Measurements from ENCODE around the gene PHACTR3.
A peak's percentile ranks its signal among the peaks of the same experiment; 100 is the strongest.

PHACTR3 gene

DNA sequence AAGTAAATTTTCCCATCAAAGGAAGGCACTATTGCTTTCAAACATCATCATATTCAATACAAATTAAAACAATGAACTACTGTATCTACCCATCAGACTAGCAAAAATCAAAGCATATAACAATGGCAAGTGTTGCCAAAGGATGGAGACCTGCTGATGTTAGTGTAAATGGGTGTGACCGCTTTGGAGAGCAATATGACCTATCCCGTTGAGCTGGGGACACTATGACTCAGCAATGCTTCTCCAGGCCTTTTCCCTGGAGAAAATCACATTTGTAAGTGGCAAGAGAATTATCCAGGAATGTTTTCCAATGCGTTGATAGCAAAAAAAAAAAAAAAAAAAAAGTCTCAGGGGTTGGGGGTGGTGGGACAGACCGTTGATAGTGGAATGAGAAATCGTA lies 46.1 kb downstream of the PHACTR3 start:
- no peak for DNase-seq

GRCh38 chr20:59652381-59652780 lies 48.0 kb downstream of the PHACTR3 start:
- DNase-seq: no peak

- DNase-seq: no peak
Observed at GRCh38 chr20:59656417-59656816, 52.1 kb downstream of the PHACTR3 start.

DNA sequence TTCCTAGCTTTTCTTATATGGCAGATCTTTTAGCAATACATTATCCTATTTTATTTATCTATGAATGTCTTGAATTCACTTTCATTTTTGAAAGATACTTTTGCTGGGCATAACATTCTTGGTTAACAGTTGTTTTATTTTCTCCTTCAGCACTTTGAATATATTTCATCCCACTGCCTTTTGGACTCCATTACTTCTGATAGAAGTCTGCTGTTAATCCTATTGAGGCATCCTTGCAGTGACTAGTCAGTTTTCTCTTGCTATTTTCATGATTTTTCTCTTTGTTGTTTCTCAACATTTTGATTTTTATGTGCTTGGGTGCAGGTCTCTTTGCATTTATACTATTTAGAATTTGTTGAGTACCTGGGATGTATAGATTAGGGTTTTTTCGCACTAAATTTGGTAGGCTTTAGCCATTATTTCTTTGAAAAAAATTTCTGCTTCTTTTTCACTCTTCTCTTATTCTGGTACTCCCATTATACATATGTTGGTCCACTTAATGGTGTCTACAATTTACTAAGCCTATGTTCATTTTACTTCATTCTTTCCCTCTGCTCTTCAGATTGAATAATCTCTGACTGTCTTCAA lies 53.2 kb downstream of the PHACTR3 start:
- DNase-seq: no peak

- DNase-seq: no peak
Observed at GRCh38 chr20:59660471-59660870, 56.1 kb downstream of the PHACTR3 start.

- no peak for DNase-seq
Observed at GRCh38 chr20:59661153-59661552, 56.8 kb downstream of the PHACTR3 start.

DNA sequence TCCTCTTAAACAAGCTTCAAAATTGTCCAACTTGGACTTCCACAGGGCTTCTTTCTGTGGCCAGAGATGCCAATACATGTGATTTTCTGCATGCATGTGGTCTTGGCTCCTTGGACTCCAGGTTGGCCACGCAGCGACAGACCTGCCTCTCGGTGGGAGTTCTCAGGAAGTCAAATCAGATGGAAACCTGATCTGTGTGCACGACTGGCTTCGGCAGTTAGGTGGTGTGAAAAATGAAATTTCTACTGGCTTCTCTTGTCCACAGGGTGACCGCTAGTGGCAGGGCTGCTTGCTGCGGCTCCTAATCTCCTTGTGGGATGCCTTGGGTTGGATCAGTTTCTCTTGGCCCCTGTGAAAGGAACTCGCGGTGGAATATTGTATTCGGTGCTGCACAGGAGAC lies 57.3 kb downstream of the PHACTR3 start:
- DNase-seq: peak; percentile 48 to 55

DNA sequence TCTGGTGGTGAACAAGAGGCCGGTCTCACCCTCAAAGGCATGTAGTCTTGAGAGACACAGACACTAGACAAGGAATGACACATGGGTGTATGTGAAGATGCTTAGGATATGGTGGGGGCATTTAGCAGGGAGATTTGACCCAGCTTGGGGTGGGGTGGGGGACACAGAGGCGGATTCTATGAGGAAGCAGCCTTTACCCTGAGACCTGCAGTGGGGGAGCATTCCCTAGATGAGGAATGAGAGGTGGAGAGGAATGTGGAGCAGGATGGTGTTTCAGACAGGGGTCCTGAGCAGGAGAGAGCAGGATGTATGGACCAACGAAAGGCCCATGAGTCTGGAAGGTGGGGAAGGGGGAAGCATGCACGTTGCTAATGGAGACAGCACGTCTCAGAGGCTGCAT lies 57.8 kb downstream of the PHACTR3 start:
- no peak for DNase-seq

DNA sequence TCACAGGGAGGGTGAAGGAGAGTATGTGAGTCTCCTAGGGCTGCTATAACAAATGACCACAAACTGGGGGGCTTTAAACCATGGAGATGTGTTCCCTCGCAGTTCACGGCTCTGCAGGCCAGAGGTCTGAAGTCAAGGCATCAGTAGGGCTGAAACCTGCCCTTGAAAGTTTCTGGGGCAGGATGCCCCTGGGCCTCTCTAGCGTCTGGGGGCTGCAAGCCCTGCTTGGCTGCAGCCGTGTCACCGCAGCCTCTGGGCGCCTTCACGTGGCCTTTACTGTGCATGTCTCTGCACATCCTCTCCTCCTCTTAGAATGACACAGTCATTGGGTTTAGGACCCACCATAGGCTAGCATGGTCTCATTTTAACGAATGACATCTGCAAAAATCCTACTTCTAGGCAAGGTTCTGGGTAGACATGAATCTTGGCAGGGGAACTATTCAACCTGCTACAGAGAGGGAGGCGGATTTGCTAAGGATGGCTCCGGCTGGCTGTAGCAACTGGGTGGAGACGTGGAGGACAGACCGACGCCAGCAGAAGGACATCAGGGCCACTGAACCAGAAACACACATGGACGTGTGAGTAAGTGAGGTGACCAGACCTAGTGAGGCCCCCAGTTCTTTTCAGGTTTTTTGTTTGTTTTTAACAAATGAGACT lies 58.6 kb downstream of the PHACTR3 start:
- DNase-seq: peak in 1 of 2 experiments; percentile 35

GRCh38 chr20:59663513-59664060 lies 59.2 kb downstream of the PHACTR3 start:
- DNase-seq: no peak

DNA sequence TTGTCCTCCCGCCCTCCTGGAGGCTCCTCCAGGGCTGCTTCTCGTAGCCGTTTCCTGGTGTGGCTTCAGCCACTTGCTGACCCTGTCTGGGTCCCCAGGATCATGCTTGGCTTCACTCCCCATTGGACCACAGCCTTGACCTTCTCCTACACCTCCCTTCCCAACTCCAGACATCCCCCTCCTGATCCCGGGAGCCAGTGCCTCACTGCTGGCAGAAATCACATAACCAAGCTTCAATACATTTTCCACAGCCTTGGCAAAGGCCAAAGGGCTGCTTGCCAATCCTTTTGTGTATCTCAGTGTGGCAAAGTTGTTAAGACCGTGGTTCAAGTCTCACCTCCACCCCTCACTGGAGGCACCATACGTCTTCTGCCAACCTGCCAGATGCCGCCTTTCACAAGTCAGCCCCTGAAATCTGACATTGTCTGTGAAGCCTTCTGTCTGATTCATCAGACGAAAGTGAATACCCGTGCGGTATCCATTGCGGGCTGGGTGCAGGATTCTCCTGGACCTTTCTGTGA lies 60.1 kb downstream of the PHACTR3 start:
- peak in 1 of 2 experiments; percentile 6 for DNase-seq

GRCh38 chr20:59665656-59666555 lies 61.6 kb downstream of the PHACTR3 start:
- DNase-seq: no peak

- DNase-seq: no peak
Observed at GRCh38 chr20:59666586-59666985, 62.2 kb downstream of the PHACTR3 start.

- DNase-seq: no peak
Observed at GRCh38 chr20:59667131-59667530, 62.8 kb downstream of the PHACTR3 start.

DNA sequence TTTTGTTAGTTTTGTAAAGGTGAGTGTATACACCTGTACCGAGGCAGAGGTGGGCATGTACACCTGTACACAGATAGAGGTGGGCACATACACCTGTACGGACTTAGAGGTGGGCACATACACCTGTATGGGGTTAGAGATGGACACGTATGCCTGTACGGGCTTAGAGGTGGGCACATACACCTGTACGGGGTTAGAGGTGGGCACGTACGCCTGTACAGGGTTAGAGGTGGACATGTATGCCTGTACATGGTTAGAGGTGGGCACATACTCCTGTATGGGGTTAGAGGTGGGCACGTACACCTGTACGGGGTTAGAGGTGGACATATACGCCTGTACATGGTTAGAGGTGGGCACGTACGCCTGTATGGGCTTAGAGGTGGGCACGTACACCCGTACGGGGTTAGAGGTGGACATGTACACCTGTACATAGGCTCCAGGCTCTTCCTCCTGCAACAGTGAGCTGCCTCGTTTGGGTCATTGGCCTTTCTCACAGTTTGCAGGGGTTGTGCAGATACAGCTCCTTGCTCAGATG lies 63.7 kb downstream of the PHACTR3 start:
- DNase-seq: no peak

- DNase-seq: no peak
Observed at GRCh38 chr20:59668926-59669850, 64.8 kb downstream of the PHACTR3 start.

GRCh38 chr20:59670786-59671492 lies 66.6 kb downstream of the PHACTR3 start:
- peak in 1 of 2 experiments; percentile 30 for DNase-seq

- DNase-seq: no peak
Observed at GRCh38 chr20:59671661-59672471, 67.5 kb downstream of the PHACTR3 start.

GRCh38 chr20:59672576-59672975 lies 68.2 kb downstream of the PHACTR3 start:
- no peak for DNase-seq

DNA sequence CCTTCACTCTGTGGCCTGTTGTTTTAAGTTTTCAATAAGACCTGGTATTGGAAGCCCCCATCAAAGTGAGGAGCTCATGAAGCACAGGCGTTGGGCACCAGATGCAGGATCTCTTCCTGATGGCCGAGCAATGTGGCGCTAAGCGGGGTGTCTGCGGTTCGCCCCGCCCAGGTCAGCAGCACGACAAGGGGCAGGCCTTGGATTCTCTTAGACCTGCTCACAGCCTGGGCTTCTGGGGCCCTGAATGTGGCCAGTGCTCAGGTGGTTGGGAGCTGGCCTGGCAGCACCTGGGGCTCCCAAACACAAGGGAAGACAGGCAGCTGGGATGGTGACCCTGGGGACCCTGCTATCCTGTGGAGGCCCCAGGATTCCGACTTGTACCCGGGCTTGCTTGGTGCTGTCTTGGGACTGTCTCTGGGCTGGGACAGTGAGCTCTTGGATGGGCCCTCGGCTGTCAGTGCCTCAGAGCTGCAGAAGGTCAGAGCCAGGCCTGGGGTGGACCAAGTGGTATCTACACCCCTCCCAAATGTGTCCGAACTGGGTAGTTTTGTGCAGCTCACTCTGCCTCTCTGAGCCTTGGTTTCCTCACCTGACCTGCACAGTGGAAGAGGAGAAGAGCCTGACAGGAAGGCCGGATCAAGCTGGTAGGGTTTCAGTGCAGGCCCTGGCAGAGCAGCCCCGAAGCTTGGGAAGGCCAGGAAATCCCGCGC lies 69.1 kb downstream of the PHACTR3 start:
- no peak for DNase-seq
